Stimulated activated CD4-positive, alpha-beta T cell treated with anti-CD3 and anti-CD28 coated beads, Interleukin-1b, Interleukin-23, amount 100 ng/mL, for 1 hour (primary cell): ENCODE results near the gene AFF3.
"Not testable (repeated sequence)": the region's sequence is repeated elsewhere in the genome, so short reads cannot be mapped to it uniquely, and the experiment has no call there.

Experiments used
- DNase-seq, 2 donors: peaks; one replicate each; pipeline ENCODE4 v3.0.0-alpha.2; 2020; ENCODE audit warnings: low read depth in 2 of 2

The AFF3 gene

DNA sequence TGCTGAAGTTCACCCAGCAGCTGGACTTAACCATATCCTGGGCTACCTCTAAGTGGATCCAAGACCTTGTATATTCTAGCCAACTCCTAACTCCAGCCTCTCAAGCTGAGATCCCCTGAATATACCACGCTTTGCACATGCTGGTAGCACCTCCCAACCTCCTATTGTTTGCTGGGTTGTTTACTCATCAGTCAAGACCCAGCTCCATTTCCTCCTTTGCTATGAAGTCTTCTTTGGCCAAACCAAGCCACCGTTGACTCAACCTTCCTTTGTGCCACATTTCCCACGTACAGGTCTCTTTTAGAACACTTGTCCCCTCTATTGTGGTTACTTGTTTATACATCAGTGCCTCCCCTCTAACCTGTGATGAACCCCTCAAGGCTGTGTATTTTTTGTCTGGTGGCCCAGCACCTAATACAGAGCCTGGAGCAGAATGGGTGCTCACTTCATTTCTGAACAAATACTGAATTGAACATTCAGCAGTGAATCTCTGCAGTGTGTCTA, 384.7 kb downstream of the AFF3 start:
- DNase-seq: no peak

DNA sequence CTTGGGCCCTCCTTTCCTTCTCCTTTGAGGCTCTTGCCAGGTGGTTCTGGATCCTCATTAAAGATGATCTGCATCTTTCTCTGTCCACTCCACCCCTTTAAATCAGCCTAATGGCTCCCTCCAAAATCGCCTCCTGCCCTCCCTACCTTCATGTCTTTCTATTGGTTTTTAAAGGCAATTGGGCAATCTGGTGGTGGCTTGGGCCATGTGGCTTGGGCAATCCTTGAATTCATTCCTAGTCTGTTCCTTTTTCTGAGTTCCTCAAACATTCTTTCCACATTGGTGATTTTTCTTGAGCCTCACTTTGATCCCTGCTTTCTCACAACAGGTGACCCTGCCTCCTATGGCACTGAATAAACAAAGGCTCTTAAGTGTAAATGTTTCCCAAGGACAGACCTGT, 386.3 kb downstream of the AFF3 start:
- DNase-seq: no peak

DNA sequence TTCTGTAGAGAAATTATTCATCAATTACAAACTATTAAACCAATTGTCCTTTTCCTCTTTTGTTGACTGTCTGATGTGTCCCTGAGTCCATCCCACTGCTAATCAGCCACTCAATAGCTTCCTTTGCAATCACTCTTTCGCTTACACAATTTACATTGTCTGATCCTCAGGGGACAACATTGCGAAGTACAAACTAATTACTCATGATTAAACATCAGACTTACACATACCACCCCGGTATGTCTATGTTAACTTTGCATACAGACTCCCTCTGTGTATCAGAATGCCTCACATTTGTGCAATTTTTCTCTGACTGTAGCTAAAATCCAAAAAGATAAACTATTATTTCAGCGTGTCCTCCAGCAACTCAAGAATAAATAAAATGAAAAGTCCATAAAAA, 388.2 kb downstream of the AFF3 start:
- DNase-seq: no peak

DNA sequence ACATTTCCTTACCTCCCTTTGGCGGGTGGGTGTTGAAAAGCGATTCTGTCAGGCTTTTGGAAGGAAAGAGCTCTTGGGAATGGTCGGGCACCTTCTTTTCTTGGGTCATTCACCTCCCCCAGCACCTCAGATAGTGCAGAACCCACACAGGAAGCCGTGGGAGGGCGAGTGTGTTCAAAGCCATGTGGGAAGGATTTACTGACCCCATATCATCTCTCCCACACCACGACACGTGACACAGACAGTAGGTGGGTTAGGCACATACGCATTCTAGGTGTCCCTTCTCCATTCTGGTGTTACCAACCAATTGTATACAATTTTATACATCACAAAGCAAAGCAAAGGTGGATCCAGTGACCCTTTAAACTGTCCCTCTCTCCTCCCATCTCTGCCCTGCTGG, 388.9 kb downstream of the AFF3 start:
- no peak for DNase-seq

DNA sequence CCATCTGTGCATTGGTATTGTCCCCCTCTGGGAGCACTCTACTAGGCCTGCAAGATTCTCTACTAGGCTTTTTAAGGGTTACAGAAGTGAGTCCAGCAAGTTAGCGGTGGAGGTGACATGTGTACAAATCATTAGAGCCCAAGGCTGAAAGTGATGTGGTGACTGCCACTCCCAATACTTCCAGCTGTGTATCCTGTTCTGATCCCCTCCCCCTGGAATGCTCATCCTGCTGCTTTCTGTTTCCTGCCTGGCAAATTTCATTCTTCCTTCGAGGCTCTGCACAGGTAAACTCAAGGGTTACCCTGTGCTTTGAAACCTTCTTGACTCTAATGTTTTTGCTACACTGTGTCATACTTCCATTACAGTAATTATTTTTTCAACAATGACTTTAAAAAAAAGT, 394.0 kb downstream of the AFF3 start:
- DNase-seq: no peak

DNA sequence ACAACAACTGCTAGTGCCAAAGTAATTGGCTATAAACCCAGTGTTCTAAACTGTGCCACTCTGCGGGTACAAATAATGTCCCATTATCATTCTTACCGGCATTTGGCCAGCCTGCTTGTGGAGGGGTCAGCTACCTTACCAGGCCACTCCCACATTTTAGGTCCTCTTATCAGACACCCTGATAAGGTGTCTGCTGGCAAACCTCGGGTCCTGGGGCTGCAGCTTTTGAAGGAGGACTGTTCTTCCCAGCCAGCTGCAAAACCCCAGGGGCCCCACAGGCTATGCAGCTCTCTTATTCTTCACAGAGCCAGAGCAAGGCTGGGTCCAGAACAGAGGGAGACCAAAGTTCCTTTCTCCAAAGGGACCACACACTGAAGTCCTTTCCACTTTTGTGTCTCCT, 394.5 kb downstream of the AFF3 start:
- DNase-seq: no peak

DNA sequence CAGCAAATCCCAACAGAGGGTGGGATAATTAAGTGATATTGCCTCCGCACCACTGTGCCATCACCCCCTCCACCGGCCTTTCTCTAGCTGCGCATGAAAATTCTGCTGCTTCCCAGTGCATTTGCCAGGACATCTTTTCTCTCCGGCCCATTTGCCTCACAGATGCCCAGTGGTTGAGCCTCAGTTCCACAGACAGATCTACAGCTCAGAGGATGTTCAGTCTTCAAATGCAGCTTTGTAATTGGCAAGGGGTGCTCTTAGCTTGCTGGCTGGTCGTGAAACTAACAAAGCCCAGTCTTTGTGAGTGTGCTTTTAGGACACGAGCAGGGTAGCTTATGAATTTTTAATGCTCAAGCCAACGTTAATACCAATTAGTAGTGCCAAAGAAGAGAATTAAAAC, 399.2 kb downstream of the AFF3 start:
- no peak for DNase-seq

DNA sequence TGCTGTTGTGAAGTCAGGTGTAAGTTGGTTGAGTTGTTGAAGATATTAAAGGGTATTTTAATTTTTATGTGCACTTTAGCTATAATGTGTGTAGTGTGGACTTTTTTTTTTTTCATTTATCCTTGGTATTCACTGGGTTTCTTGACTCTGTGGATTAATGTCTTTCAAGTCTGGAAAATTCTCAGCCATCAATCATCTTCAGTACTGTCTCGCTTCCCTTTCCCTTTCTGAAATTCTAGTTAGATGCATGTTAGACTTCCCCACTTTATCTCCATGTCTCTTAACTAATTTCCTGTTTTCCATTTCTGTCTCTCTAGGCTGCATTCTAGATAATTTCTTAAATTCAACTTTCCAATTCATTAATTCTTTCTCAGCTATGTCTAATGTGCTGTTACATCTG, 404.9 kb downstream of the AFF3 start:
- DNase-seq: no peak

DNA sequence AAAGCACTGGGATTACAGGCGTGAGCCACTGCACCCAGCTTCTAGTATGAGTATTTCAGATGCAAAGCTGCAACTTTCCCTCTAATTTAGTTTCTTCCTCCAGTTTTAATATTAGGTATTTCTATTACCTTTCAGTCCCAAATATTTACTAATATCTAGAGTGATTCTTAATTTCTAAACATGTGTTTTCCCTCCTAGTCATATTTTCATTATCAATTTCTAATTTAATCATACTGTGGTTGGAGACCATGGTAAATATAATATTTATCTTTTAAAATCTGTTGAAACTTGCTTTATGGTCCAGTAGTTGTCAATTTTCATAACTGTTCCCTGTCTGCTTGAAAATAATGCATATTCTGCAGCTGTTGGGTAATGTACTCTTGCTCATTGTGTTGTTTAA, 406.6 kb downstream of the AFF3 start:
- no peak for DNase-seq

DNA sequence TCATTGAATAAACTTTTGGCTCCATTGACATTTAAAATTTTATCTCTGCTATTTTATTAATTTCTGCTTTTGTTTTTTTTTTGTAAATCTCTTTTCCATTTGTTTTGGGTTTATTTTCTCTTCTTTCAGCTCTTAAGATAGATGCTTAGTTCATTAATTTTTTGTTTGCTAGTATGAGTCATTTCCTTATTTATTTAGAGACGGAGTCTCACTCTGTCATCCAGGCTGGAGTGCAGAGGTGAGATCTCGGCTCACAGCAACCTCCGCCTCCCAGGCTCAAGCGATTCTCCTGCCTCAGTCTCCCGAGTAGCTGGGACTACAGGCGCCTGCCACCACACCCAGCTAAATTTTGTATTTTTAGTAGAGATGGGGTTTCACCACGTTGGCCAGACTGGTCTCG, 407.1 kb downstream of the AFF3 start:
- not testable (repeated sequence) for DNase-seq

DNA sequence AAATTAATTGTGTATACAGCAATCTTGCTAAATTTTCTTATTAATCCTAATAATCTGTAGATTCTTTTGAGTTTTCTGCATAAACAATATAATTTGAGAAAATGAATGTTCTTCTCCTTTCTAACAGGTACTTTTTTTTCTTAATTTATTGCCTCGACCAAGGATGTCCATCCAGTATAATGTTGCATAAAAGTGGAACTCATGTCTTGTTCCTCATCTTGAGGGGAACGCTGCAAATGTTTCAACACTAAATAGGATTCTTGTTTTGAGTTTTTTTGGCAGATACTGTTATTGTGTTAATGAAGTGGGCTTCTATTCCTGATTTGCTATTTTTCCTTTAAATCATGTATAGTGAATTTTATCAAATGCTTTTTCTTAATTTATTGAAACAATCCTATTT, 408.2 kb downstream of the AFF3 start:
- DNase-seq: no peak

DNA sequence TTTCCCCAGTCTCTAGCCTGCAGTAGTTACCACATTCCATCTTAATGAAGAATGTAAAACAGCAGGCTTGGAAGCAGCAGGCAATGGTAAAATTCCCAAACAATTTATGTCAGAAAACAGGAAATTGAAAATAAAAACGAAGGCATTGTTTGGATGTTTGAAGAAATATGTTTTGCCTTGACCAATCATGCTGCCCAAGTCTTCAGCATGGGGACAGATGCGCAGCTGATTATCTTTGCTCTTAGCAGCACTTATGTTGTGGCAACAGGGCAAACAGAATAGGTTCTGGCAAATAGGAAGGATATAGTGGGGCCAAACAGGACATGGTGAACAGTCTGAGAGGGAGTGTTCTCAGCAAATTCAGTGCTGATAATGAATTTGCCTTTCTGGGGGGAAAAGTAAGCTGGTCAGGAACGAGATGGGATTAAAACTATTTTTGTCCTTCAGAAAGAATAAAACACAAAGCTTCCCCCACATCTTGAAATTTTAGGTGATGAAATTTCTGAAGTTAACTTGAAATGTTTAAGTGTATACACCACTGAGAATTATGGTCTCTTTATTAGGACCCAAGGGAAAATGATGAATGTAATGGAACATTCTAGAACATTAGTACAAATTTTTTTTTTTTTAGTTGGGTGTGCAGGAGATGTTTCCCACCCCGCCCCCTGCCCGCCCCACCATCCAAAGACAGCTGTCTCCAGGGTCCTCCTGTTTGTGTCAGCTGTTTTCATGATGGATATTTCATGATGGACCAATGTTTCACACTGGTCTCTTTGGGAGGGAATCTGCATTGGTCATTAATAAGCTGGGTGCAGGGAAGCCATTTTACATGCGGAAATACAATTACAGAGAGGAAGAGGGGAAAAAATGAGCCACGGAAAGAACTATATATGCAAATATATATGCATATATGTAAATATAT, 413.0 kb downstream of the AFF3 start:
- DNase-seq: no peak

DNA sequence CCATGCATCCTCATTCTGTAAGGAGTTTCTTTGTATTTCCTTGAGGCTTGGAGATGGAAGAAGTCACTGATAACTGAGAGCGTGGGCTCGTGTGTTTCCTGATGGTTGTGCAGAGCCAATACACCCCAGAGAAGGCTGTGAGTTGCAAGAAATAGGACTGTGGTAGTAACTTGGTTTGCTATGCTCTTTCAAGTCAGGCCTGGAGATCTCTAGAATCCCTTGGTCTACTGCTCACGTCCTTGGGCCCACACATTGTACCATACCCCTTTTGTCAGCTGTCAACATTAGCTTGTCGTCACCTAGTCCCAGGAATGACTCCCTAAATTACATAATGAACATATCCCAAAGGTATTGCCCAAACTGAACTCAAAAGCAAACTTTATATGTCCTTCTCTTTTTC, 414.2 kb downstream of the AFF3 start:
- DNase-seq: no peak

DNA sequence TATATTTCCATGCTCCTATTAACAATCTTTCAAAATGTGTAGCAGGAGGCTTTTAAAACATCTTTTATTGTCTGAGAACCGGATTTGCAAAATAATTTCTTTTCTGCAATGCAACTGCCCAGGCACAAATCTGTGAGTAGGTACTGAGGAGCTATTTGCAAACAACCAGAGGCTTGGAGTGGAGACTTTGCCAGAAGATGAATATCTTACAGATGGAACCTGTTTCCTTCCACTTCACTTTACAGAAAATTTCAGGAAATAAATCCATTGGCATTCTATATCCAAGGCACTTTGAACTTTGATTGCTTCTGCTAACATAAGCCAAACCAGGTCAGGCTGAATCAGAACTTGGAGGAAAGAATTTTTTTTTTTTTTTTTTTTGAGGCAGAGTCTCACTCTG, 415.2 kb downstream of the AFF3 start:
- DNase-seq: no peak

DNA sequence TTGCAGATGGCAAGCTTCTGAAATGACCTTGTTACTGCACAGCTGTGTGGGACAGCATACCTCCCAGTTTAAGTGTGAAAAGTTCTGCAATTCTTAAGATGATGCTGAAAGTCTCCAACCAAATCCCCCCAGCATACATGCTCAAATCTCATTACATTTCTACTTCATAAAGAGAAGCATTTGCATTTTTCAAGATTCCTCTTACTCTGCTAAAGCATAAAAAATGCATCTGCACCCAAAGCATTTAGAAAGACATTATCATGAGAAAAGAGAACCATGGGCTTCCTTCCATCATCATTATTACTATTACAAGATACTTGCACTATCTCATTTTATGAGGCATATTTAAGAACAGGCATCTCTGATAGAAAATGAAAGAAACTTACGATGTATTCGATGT, 415.7 kb downstream of the AFF3 start:
- no peak for DNase-seq

DNA sequence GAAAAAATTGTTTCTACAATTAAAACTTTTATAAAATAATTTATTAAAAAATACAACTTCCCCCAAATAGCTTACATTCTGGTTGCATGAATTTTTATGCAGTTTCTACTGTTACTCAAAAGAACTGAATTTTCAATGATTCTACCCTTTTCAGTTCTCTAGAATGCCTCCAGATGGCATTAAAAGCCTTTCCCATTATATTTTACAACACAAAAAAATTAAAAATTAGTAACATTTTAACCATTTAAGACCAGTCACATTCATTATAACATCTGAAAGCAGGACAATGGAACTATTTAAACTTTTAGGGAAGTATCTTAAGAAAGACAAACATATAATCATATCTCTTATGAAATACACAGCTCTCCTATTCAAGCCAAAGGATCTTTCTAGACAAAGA, 416.6 kb downstream of the AFF3 start:
- no peak for DNase-seq

DNA sequence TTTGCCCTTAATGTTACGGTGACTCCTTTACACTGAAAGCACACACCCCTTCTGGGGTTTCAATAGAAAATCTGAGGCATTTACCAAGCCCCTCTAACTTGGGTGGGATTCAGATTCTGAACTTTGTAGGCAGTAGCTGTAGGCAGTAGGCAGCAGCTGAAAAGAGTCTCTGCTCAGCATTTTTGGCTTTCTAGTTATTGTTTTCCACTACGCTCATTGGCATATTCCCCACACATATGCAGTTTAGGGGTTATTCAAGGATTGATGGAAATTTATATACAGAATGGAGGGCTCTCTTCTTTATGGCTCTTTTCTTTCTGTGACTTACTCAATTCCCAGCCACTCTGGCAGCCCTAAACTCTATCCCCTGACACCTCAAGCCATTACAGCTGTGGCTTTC, 419.9 kb downstream of the AFF3 start:
- no peak for DNase-seq

DNA sequence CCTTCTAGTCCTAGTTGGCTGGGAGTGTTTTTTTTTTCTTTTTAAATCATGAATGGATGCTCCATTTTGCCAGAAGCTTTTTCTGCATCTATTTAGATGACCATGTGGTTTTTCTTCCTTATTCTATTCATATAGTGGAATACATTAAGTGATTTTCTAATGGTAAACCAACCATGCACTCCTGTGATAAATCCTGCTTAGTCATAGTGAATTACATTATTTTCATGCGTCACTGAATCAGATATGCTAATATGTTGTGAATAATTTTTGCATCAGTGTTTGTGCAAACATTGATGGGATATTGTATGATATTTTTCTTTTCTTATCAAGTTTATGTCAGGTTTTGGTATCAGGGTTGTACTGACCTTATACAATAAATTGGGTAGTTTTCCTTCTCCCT, 423.3 kb downstream of the AFF3 start:
- DNase-seq: no peak

DNA sequence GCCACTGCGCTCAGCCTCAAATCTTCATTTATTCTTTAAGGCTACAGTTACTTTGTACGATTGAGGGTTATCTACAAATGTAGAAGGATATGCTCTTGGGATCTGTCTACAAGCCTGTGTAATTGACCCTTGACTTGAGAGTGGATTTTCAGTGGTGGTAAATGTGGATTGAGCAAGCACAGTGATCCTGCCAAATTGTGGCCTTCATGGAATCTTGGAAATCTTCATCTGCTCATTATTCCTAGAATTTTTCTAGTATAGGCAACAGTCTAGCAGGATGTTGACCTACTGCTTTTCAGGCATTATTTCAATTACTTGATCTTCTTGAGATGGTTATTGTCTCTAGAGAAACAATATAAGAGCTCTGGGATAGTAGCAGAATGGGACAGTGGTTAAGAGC, 426.4 kb downstream of the AFF3 start:
- DNase-seq: no peak

DNA sequence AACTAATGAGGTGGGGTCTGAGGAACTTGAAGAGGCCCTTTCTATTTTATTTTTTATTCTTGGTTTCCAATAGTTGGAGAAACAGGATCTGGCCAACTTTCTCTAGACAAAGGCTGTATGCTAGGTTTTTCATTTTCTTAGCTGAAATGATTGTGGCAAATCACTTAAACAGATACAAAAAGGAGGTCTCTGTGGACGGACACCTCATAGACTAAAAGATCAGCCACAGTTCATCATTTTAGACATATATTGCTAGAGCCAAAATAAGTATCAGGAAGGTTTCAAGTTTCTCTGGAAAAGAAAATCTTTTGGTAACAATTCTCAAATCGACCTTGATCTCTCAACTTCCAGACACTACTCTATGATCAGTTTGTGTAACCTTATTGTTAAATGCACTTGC, 428.0 kb downstream of the AFF3 start:
- no peak for DNase-seq

DNA sequence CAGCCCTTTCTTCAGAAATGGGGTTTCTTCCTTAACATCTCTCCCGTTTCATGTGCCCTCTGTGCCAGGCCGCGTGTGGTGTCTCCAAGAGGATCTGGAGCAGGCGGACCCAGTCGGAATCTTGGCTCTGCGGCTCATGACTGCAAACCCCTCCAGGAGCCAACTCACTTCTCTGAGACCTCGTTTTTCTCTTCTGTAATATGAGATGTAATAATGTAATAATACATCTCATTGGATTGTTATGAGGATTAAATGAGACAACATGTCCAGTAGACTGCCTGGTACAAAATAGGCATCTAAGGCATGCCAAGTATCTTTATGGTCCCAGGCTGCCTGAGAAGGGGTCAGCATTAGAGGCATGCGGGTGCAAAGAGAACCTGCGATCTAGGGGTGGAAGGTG, 431.2 kb downstream of the AFF3 start:
- DNase-seq: no peak

DNA sequence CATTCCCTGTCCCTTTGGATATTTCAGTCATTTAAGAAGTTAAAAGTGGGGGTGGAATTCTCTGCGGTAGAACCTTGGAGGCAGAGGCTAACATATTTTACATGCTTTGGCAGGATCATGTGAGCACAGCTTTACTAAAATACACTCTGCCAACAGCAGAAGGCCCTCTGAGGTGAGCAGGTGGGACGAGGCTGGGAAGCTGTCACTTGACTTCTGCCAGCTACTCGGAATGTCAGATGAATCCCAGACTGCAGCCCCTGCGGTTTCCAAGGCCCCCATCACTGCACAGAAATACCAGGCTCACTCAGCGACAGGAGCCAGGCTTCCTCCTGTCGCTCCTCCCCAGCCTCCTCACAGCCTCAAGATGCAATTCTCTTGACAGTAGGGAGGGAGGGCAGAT, 431.7 kb downstream of the AFF3 start:
- DNase-seq: no peak

DNA sequence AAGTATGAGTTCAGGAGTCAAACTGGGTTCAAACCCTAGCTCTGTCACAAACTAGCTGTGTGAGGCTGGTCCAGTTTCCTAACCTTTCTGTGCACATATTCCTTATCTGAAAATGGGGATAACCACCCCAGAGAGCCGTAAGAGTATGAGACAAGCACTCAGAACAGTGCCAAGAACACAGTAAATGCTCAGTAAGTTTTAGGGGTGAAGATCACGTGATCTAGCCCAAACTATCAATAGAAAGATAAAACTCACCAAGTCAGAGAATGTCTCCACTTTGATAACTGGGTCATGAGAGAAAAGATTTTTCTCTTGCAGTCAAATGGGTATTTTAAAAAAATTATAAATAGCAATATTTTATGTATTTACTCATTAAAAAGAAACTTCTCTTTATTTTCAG, 433.2 kb downstream of the AFF3 start:
- DNase-seq: no peak

DNA sequence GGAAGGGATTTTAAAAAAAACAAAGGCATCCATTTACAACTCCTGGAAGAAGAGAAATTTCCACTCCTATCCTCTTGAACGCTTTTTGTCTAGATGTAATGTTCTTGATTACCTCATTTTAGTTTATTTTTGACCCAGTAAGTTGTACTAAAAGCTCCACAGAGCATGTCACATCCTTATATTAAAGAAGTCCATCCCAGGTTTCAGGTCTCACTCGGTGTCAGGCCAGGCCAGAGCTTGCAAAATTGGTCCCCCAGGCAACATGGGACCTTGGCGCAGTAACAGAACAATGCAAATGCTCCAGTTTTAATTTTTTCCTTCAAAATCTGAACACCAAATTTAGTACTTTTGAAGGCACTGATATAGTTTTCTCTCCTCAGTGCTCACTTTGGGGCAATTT, 434.2 kb downstream of the AFF3 start:
- DNase-seq: no peak
